Fibroblast of lung (primary cell): ENCODE results near the gene RBBP5. TPM values are rescaled to one million over a fixed set of nuclear protein-coding genes. Genes with fewer than 3 reads are reported as not detected.

Experiments
- DNase-seq, 2 donors: peaks; one replicate each; pipeline versions ENCODE4 v3.0.0 to v3.0.0-alpha.2; 2010; ENCODE audit warnings: low read depth in 2 of 2
- H2AFZ ChIP-seq: 2 replicates; pipeline ENCODE4 v1.5.1; 2012; ENCODE audit warnings: low read length, control low read depth, inconsistent platforms
- H3K27ac ChIP-seq: 2 replicates; pipeline ENCODE4 v1.5.1; 2011; ENCODE audit warnings: low read length, control low read depth; ENCODE audit not compliant: insufficient read depth
- H3K27me3 ChIP-seq: 2 replicates; pipeline ENCODE4 v1.5.1; 2011; ENCODE audit warnings: mild to moderate bottlenecking, low read length; ENCODE audit not compliant: control insufficient read depth, insufficient read depth
- H3K36me3 ChIP-seq: 2 replicates; pipeline ENCODE4 v1.5.1; 2011; ENCODE audit warnings: low read length; ENCODE audit not compliant: control insufficient read depth, insufficient read depth
- H3K4me1 ChIP-seq: 2 replicates; pipeline ENCODE4 v1.5.1; 2011; ENCODE audit warnings: low read length; ENCODE audit not compliant: control insufficient read depth, insufficient read depth; ENCODE audit errors: extremely low read depth
- H3K4me2 ChIP-seq: 2 replicates; pipeline ENCODE4 v1.5.1; 2011; ENCODE audit warnings: low read length, control low read depth; ENCODE audit not compliant: insufficient read depth; ENCODE audit errors: extremely low read depth
- H3K4me3 ChIP-seq, 4 experiments: fragments of 200-600 bp in 1 of 4; sonication (generic) in 1 of 4; replicated peaks in 1 of 4; 2 replicates each; pipeline ENCODE4 v1.5.1; 2011 to 2016; ENCODE audit warnings: low read length in 4 of 4, low read depth in 3 of 4, mild to moderate bottlenecking in 3 of 4, control low read depth in 2 of 4, inconsistent platforms in 1 of 4, mixed read lengths in 1 of 4; ENCODE audit not compliant: insufficient read depth in 1 of 4; ENCODE audit errors: control extremely low read depth in 1 of 4
- H3K79me2 ChIP-seq: 2 replicates; pipeline ENCODE4 v1.5.1; 2012; ENCODE audit warnings: mild to moderate bottlenecking, low read length, inconsistent platforms; ENCODE audit not compliant: control insufficient read depth, insufficient read depth
- H3K9ac ChIP-seq: 2 replicates; pipeline ENCODE4 v1.5.1; 2011; ENCODE audit warnings: mild to moderate bottlenecking, low read length, control low read depth; ENCODE audit not compliant: insufficient read depth
- H3K9me3 ChIP-seq: 2 replicates; pipeline ENCODE4 v1.5.1; 2012; ENCODE audit warnings: low read depth, low read length; ENCODE audit not compliant: control insufficient read depth, insufficient read depth
- H4K20me1 ChIP-seq: 2 replicates; pipeline ENCODE4 v1.5.1; 2011; ENCODE audit warnings: low read length; ENCODE audit not compliant: control insufficient read depth, insufficient read depth; ENCODE audit errors: extremely low read depth
- EZH2 ChIP-seq: IDR thresholded peaks from 2 replicates; pipeline ENCODE4 v1.5.1; 2012; ENCODE audit warnings: low read length, control low read depth, mild to moderate bottlenecking; ENCODE audit errors: missing control alignments
- polyA plus RNA-seq, 2 donors: library from polyadenylated mRNA; depleted of rRNA in 1 of 2; stranded (reverse) in 1 of 2; unstranded in 1 of 2; fragments of >200 nt; gene quantifications; 2 replicates each; pipeline ENCODE4 v1.2.1, GENCODE V29; 2011 to 2012; ENCODE audit warnings: missing spikeins in 1 of 2
- total RNA-seq: library from RNA; depleted of rRNA; stranded (reverse); fragments of >200 nt; gene quantifications from 2 replicates; pipeline ENCODE4 v1.2.1, GENCODE V29; 2014
- TF ChIP-seq, protein P1 (sequence below), 2 donors: IDR thresholded peaks in 1 of 2; conservative IDR thresholded peaks in 1 of 2; 1 replicate in 1 of 2; 2 replicates in 1 of 2; pipeline ENCODE4 v1.5.1; 2011 to 2012; ENCODE audit warnings: low read length in 2 of 2, control low read depth in 1 of 2, inconsistent platforms in 1 of 2, low read depth in 1 of 2, mild to moderate bottlenecking in 1 of 2

RBBP5 gene
- total and polyA plus RNA-seq, 2 donors (not counting 1 experiment from before 2014, with no cell fraction given) = 16.4 to 19.8 TPM

DNA sequence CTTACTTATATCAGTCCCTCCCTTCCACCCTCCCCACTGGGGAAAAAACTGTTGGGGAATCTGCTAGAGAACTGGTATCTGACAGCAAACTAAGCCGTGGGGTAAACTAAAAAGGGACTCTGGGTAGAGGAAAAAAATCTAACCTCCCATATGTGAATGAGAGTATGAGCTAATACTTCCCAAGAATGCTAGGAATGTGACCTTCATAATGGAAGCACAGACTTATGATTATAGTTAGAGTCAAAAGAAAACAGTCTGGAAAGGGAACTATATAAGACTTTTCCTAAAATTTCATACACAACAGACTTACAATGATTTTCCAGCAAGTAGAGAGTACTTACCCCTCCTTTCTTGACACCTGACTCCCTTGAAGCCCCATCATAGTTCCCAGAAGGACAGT is 23.0 kb upstream of the RBBP5 start:
- H3K36me3 ChIP-seq = no peaks in the 10 kb centered on the region

DNA sequence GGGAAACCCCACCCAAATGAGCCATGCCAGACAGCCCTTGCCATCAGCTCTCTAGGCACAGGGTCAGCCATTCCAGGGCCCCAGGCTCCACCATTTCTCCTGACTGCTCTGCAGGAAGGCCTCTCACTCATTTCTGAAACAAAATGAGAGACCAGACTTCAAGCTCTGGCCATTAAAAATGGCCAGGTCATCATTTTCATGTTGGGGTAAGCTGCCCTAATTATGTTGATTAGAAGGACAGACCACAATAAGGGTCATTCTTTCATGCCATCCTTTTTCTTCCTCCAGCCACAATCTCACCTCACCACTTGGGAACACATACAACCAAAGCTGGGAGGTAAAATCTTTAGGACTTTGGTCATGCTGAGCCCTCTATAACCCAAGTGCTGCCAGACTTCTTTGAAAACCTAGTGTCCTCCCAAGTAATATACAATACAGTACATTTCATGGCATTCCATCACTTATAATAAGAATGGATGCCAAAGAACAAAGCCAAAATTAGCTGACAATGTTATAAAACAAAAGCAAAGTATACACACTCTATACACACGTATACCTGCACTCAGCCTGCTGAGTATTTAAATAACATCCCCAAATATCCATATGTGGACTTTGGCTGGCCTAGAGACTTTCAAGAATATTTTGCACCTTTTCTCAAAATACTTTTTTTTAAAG is 22.4 kb upstream of the RBBP5 start:
- H3K79me2 ChIP-seq = no peaks in the 10 kb centered on the region
- no peaks in the 10 kb centered on the region for H3K9me3 ChIP-seq
- no peak overlapping the region for H3K4me3 ChIP-seq
- DNase-seq = no peak
- peak overlapping the region; percentile 46 for H3K27ac ChIP-seq
- TF ChIP-seq EZH2 = no peak
- TF ChIP-seq, protein P1, sequence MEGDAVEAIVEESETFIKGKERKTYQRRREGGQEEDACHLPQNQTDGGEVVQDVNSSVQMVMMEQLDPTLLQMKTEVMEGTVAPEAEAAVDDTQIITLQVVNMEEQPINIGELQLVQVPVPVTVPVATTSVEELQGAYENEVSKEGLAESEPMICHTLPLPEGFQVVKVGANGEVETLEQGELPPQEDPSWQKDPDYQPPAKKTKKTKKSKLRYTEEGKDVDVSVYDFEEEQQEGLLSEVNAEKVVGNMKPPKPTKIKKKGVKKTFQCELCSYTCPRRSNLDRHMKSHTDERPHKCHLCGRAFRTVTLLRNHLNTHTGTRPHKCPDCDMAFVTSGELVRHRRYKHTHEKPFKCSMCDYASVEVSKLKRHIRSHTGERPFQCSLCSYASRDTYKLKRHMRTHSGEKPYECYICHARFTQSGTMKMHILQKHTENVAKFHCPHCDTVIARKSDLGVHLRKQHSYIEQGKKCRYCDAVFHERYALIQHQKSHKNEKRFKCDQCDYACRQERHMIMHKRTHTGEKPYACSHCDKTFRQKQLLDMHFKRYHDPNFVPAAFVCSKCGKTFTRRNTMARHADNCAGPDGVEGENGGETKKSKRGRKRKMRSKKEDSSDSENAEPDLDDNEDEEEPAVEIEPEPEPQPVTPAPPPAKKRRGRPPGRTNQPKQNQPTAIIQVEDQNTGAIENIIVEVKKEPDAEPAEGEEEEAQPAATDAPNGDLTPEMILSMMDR (conservative IDR thresholded peaks at IDR 0.05 in 1 of 2, IDR thresholded peaks at IDR 0.05 in 1 of 2; ENCODE audit: low read depth in 1 of 2, low read length in 2 of 2) = no peak
- H3K9ac ChIP-seq = no peak overlapping the region
- no peak overlapping the region for H2AFZ ChIP-seq
- no peaks in the 10 kb centered on the region for H4K20me1 ChIP-seq
- H3K36me3 ChIP-seq = no peaks in the 10 kb centered on the region
- H3K4me1 ChIP-seq = peaks cover 25% of the 10 kb centered on the region
- peak overlapping the region; percentile 59 for H3K4me2 ChIP-seq
- no peaks in the 10 kb centered on the region for H3K27me3 ChIP-seq

More for the DNA sequence above, 23.0 kb upstream of the RBBP5 start:
- H3K9me3 ChIP-seq = no peaks in the 10 kb centered on the region
- H3K4me1 ChIP-seq = peaks cover 25% of the 10 kb centered on the region
- no peaks in the 10 kb centered on the region for H4K20me1 ChIP-seq
- H3K27me3 ChIP-seq = no peaks in the 10 kb centered on the region
- TF ChIP-seq EZH2 = no peak
- TF ChIP-seq, protein P1 (conservative IDR thresholded peaks at IDR 0.05 in 1 of 2, IDR thresholded peaks at IDR 0.05 in 1 of 2; ENCODE audit: low read depth in 1 of 2, low read length in 2 of 2) = no peak
- H3K9ac ChIP-seq = no peak overlapping the region
- DNase-seq = peak; percentile 59 to 76
- peak overlapping the region; percentile 46 for H3K27ac ChIP-seq
- no peak overlapping the region for H3K4me3 ChIP-seq
- no peaks in the 10 kb centered on the region for H3K79me2 ChIP-seq
- peak overlapping the region; percentile 59 for H3K4me2 ChIP-seq
- no peak overlapping the region for H2AFZ ChIP-seq

DNA sequence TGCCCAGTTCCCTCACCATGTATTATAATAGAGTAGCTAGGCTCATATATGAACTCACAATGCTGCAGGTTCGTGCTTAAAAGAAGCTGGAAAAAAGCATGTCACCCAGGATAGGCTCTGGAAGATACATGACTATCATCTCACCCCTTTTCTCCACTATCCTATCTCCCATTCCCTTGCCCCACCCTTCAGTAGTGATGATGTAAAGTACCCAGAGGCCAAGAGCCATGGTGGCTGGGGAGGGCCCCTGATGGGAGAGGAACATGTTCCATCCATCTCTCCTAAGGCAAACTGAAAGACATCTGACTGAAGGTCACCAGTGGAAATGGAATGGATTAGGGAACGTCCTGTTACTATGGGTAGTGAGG is 20.3 kb upstream of the RBBP5 start:
- Histone ChIP-seq H3K9ac (no peak overlapping the region), H3K79me2 (no peaks in the 10 kb centered on the region), H3K4me3 (no peak overlapping the region), H3K36me3 (no peaks in the 10 kb centered on the region), H3K4me2 (no peak overlapping the region), H3K27ac (no peak overlapping the region), H4K20me1 (no peaks in the 10 kb centered on the region), H2AFZ (no peak overlapping the region), H3K4me1 (peaks cover 24% of the 10 kb centered on the region), H3K9me3 (no peaks in the 10 kb centered on the region), H3K27me3 (no peaks in the 10 kb centered on the region)
- TF ChIP-seq EZH2 = no peak
- TF ChIP-seq, protein P1 (conservative IDR thresholded peaks at IDR 0.05 in 1 of 2, IDR thresholded peaks at IDR 0.05 in 1 of 2; ENCODE audit: low read depth in 1 of 2, low read length in 2 of 2) = no peak
- no peak for DNase-seq
